Mesodermal cell (in vitro differentiated cells): ENCODE results near the gene HYAL2.
A peak's percentile ranks its signal among the peaks of the same experiment; 100 is the strongest.

Experiments
- H3K27ac ChIP-seq: 2 replicates; pipeline ENCODE4 v1.7.0; 2013; ENCODE audit warnings: mild to moderate bottlenecking, low read depth, low read length, moderate library complexity; ENCODE audit not compliant: severe bottlenecking
- H3K36me3 ChIP-seq: 2 replicates; pipeline ENCODE4 v1.7.1; 2013; ENCODE audit warnings: mild to moderate bottlenecking, low read length, moderate library complexity; ENCODE audit not compliant: control insufficient read depth, insufficient read depth
- H3K4me1 ChIP-seq: one replicate; pipeline ENCODE4 v1.7.1; 2013; ENCODE audit warnings: mild to moderate bottlenecking, low read length; ENCODE audit not compliant: insufficient read depth, control insufficient read depth, poor library complexity, severe bottlenecking
- H3K4me3 ChIP-seq: 2 replicates; pipeline ENCODE4 v1.7.0; 2013; ENCODE audit warnings: low read length, control low read depth, mild to moderate bottlenecking; ENCODE audit not compliant: insufficient read depth, poor library complexity, severe bottlenecking; ENCODE audit errors: extremely low read depth
- H3K9me3 ChIP-seq: 2 replicates; pipeline ENCODE4 v1.7.1; 2013; ENCODE audit warnings: mild to moderate bottlenecking, low read length, moderate library complexity; ENCODE audit not compliant: control insufficient read depth
- WGBS, 2 experiments: methylation state at CpG; one replicate each; pipeline ENCODE4 v1.1.5; 2013; ENCODE audit warnings: missing lambda C conversion rate in 2 of 2; ENCODE audit not compliant: insufficient coverage in 2 of 2; 5-methylcytosine and 5-hydroxymethylcytosine counted together

Gene HYAL2

GRCh38 chr3:50358355-50358910, 35.9 kb upstream of the HYAL2 start:
- peak overlapping the region; percentile 85 for H3K4me3 ChIP-seq
- H3K4me1 ChIP-seq = peaks cover 21% of the 10 kb centered on the region
- no peak overlapping the region for H3K27ac ChIP-seq
- 90 to 91% methylated on average over 19 to 24 of the region's 24 CpGs for WGBS, 2 experiments
- no peaks in the 10 kb centered on the region for H3K9me3 ChIP-seq
- H3K36me3 ChIP-seq = peaks cover 47% of the 10 kb centered on the region

- no peak overlapping the region for H3K27ac ChIP-seq
- H3K4me1 ChIP-seq = peaks cover 21% of the 10 kb centered on the region
- peak overlapping the region; percentile 85 for H3K4me3 ChIP-seq
- peaks cover 51% of the 10 kb centered on the region for H3K36me3 ChIP-seq
- 80% methylated on average over 1 of the region's 1 CpG; no CpG with 5 or more reads in 1 of the 2 experiments for WGBS, 2 experiments
- H3K9me3 ChIP-seq = no peaks in the 10 kb centered on the region
These were observed 34.9 kb upstream of the HYAL2 start for GRCh38 chr3:50357481-50357880.

GRCh38 chr3:50356553-50356952, 34.0 kb upstream of the HYAL2 start:
- peaks cover 51% of the 10 kb centered on the region for H3K36me3 ChIP-seq
- WGBS, 2 experiments = 95 to 97% methylated on average over 5 of the region's 5 CpGs
- peak overlapping the region; percentile 85 for H3K4me3 ChIP-seq
- H3K9me3 ChIP-seq = no peaks in the 10 kb centered on the region
- H3K27ac ChIP-seq = no peak overlapping the region
- H3K4me1 ChIP-seq = peaks cover 21% of the 10 kb centered on the region

GRCh38 chr3:50355829-50356552, 33.4 kb upstream of the HYAL2 start:
- WGBS, 2 experiments = 82 to 100% methylated on average over 3 to 4 of the region's 5 CpGs
- H3K9me3 ChIP-seq = no peaks in the 10 kb centered on the region
- no peak overlapping the region for H3K27ac ChIP-seq
- H3K4me1 ChIP-seq = peaks cover 21% of the 10 kb centered on the region
- H3K36me3 ChIP-seq = peaks cover 51% of the 10 kb centered on the region
- peak overlapping the region; percentile 3 for H3K4me3 ChIP-seq

- peaks cover 51% of the 10 kb centered on the region for H3K36me3 ChIP-seq
- WGBS, 2 experiments = 95 to 98% methylated on average over 6 to 7 of the region's 7 CpGs
- no peaks in the 10 kb centered on the region for H3K9me3 ChIP-seq
- no peak overlapping the region for H3K4me3 ChIP-seq
- peaks cover 21% of the 10 kb centered on the region for H3K4me1 ChIP-seq
- H3K27ac ChIP-seq = no peak overlapping the region
These were observed 32.3 kb upstream of the HYAL2 start for GRCh38 chr3:50354850-50355249.

- Histone ChIP-seq H3K36me3 (peaks cover 51% of the 10 kb centered on the region), H3K9me3 (no peaks in the 10 kb centered on the region), H3K4me3 (no peak overlapping the region), H3K4me1 (peaks cover 21% of the 10 kb centered on the region), H3K27ac (no peak overlapping the region)
- 98% methylated on average over 4 of the region's 5 CpGs for WGBS, 2 experiments
These were observed 31.7 kb upstream of the HYAL2 start for GRCh38 chr3:50354186-50354764.

GRCh38 chr3:50353245-50354004, 30.9 kb upstream of the HYAL2 start:
- Histone ChIP-seq H3K4me1 (peaks cover 21% of the 10 kb centered on the region), H3K9me3 (no peaks in the 10 kb centered on the region)

GRCh38 chr3:50352781-50353180, 30.2 kb upstream of the HYAL2 start:
- H3K27ac ChIP-seq = no peak overlapping the region
- H3K36me3 ChIP-seq = peaks cover 58% of the 10 kb centered on the region
- H3K9me3 ChIP-seq = no peaks in the 10 kb centered on the region
- WGBS, 2 experiments = 43 to 88% methylated on average over 1 of the region's 2 CpGs
- H3K4me1 ChIP-seq = peaks cover 14% of the 10 kb centered on the region
- H3K4me3 ChIP-seq = no peak overlapping the region

More at GRCh38 chr3:50353245-50354004, 30.9 kb upstream of the HYAL2 start:
- 90 to 92% methylated on average over 11 to 12 of the region's 12 CpGs for WGBS, 2 experiments
- Histone ChIP-seq H3K36me3 (peaks cover 57% of the 10 kb centered on the region), H3K27ac (no peak overlapping the region), H3K4me3 (no peak overlapping the region)

GRCh38 chr3:50351323-50351697, 28.8 kb upstream of the HYAL2 start:
- Histone ChIP-seq H3K4me1 (no peaks in the 10 kb centered on the region), H3K36me3 (peaks cover 46% of the 10 kb centered on the region), H3K9me3 (no peaks in the 10 kb centered on the region), H3K4me3 (peak overlapping the region; percentile 71), H3K27ac (no peak overlapping the region)
- 78 to 83% methylated on average over 9 to 11 of the region's 11 CpGs for WGBS, 2 experiments

GRCh38 chr3:50350527-50351322, 28.2 kb upstream of the HYAL2 start, which contains the start of the genes CYB561D2 and NPRL2:
TSS of gene CYB561D2 (plus strand) at chr3:50350862. CDS start at chr3:50351434, 572 bp downstream.
TSS of gene NPRL2 (minus strand) at chr3:50350775. CDS start at chr3:50350652, 123 bp downstream.
- Histone ChIP-seq H3K4me1 (no peaks in the 10 kb centered on the region), H3K9me3 (no peaks in the 10 kb centered on the region), H3K27ac (peak within 1 kb of the TSS; percentile 75), H3K4me3 (peak within 1 kb of the TSS; percentile 71), H3K36me3 (peaks cover 41% of the 10 kb centered on the region)
- 3% methylated on average over 64 of the region's 64 CpGs for WGBS, 2 experiments
